Type B pancreatic cell (in vitro differentiated cells): Measurements from ENCODE around the gene SEC61A1. TPM values are rescaled to one million over a fixed set of nuclear protein-coding genes. Genes with fewer than 3 reads are reported as not detected.
A peak's percentile ranks its signal among the peaks of the same experiment; 100 is the strongest.

ENCODE experiments used
- DNase-seq: peaks from one replicate; pipeline ENCODE4 v3.0.0; 2021; ENCODE audit warnings: mixed read lengths; ENCODE audit not compliant: unreplicated experiment; ENCODE audit errors: extremely low spot score
- H3K27ac Mint-ChIP-seq: 2 replicates; pipeline ENCODE4 v1.8.0; 2021; ENCODE audit warnings: mild to moderate bottlenecking, mixed read lengths
- H3K27me3 Mint-ChIP-seq: 2 replicates; pipeline ENCODE4 v1.8.0; 2021; ENCODE audit warnings: mixed read lengths
- H3K36me3 Mint-ChIP-seq: 2 replicates; pipeline ENCODE4 v1.8.0; 2021; ENCODE audit warnings: mixed read lengths
- H3K4me1 Mint-ChIP-seq: one replicate; pipeline ENCODE4 v1.8.0; 2021; ENCODE audit warnings: mixed read lengths; ENCODE audit not compliant: unreplicated experiment
- H3K4me3 Mint-ChIP-seq: 2 replicates; pipeline ENCODE4 v1.8.0; 2021; ENCODE audit warnings: mild to moderate bottlenecking, mixed read lengths
- H3K9me3 Mint-ChIP-seq: 2 replicates; pipeline ENCODE4 v1.8.0; 2021; ENCODE audit warnings: mixed read lengths
- total RNA-seq: library from RNA; stranded (reverse); gene quantifications from 2 replicates; pipeline ENCODE4 v1.2.1, GENCODE V29; 2021; ENCODE audit warnings: low replicate concordance
- TF ChIP-seq, protein P1 (sequence below): fragments of 200-600 bp; sonication (generic); conservative IDR thresholded peaks from 2 replicates; pipeline ENCODE4 v1.5.0; 2021; ENCODE audit warnings: antibody characterized with exemption, mild to moderate bottlenecking

Gene SEC61A1
- total RNA-seq, 1 donor from 2014 or later: 207 TPM

GRCh38 chr3:128009952-128010846 lies 42.0 kb upstream of the SEC61A1 start:
- Mint-ChIP-seq H3K4me1 (peaks cover 5% of the 10 kb centered on the region), H3K9me3 (no peaks in the 10 kb centered on the region), H3K27ac (no peak overlapping the region), H3K27me3 (peaks cover 2% of the 10 kb centered on the region), H3K36me3 (no peaks in the 10 kb centered on the region), H3K4me3 (no peak overlapping the region)
- no peak for DNase-seq
- TF ChIP-seq, protein P1, sequence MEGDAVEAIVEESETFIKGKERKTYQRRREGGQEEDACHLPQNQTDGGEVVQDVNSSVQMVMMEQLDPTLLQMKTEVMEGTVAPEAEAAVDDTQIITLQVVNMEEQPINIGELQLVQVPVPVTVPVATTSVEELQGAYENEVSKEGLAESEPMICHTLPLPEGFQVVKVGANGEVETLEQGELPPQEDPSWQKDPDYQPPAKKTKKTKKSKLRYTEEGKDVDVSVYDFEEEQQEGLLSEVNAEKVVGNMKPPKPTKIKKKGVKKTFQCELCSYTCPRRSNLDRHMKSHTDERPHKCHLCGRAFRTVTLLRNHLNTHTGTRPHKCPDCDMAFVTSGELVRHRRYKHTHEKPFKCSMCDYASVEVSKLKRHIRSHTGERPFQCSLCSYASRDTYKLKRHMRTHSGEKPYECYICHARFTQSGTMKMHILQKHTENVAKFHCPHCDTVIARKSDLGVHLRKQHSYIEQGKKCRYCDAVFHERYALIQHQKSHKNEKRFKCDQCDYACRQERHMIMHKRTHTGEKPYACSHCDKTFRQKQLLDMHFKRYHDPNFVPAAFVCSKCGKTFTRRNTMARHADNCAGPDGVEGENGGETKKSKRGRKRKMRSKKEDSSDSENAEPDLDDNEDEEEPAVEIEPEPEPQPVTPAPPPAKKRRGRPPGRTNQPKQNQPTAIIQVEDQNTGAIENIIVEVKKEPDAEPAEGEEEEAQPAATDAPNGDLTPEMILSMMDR: no peak

GRCh38 chr3:128011140-128011539 lies 41.1 kb upstream of the SEC61A1 start:
- H3K27ac Mint-ChIP-seq: peak overlapping the region; percentile 50
- no peak for DNase-seq

DNA sequence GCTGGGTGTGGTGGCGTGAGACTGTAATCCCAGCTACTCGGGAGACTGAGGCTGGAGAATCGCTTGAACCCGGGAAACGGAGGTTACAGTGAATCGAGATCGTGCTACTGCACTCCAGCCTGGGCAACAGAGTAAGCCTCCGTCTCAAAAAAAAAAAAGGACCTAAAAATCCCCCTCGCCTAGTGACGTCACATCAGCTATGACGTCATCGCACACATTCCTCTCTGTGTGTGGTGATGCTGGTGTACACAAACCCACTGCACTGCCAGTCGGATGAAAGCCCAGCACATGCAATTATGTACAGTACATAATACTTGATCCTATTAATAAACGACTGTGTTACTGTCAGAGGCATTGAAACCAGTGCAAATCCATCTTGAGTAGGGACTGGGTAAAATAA lies 40.2 kb upstream of the SEC61A1 start:
- peaks cover 2% of the 10 kb centered on the region for H3K27me3 Mint-ChIP-seq

More at GRCh38 chr3:128011140-128011539, 41.1 kb upstream of the SEC61A1 start:
- peaks cover 2% of the 10 kb centered on the region for H3K27me3 Mint-ChIP-seq
- peak overlapping the region; percentile 42 for H3K4me3 Mint-ChIP-seq
- no peaks in the 10 kb centered on the region for H3K36me3 Mint-ChIP-seq
- no peaks in the 10 kb centered on the region for H3K9me3 Mint-ChIP-seq
- H3K4me1 Mint-ChIP-seq: peaks cover 5% of the 10 kb centered on the region
- TF ChIP-seq, protein P1: peak; percentile 66

DNA sequence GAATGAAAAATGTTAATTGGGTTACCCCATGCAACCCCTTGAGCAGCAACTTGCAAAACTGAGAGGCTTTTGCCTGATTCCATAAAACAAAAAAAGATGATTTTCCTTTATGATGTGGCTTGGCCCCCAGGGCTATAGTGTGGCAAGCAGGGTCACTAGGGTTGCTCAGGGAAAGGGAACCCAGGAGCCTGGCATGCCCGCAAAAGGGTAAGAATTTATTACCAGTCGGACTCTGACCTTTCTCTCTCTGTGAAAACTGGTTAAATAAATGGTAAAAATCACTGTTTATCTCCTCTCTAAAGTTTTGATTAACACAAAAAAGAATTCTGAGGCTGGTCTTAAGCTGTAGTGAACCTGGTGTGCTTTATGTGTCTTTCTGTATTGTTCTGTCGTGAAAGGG lies 37.7 kb upstream of the SEC61A1 start:
- TF ChIP-seq, protein P1: no peak
- Mint-ChIP-seq H3K4me1 (peaks cover 5% of the 10 kb centered on the region), H3K27ac (no peak overlapping the region), H3K4me3 (no peak overlapping the region), H3K36me3 (no peaks in the 10 kb centered on the region), H3K9me3 (peaks cover 4% of the 10 kb centered on the region), H3K27me3 (no peaks in the 10 kb centered on the region)
- no peak for DNase-seq

More for the DNA sequence above, 40.2 kb upstream of the SEC61A1 start:
- no peak for DNase-seq
- no peak overlapping the region for H3K4me3 Mint-ChIP-seq
- no peaks in the 10 kb centered on the region for H3K36me3 Mint-ChIP-seq
- H3K9me3 Mint-ChIP-seq: peaks cover 4% of the 10 kb centered on the region
- H3K27ac Mint-ChIP-seq: no peak overlapping the region
- H3K4me1 Mint-ChIP-seq: peaks cover 5% of the 10 kb centered on the region
- TF ChIP-seq, protein P1: no peak

GRCh38 chr3:128016502-128016901 lies 35.7 kb upstream of the SEC61A1 start:
- Mint-ChIP-seq H3K4me3 (no peak overlapping the region), H3K9me3 (peaks cover 4% of the 10 kb centered on the region)
- no peak for DNase-seq

More at GRCh38 chr3:128016502-128016901, 35.7 kb upstream of the SEC61A1 start:
- peaks cover 2% of the 10 kb centered on the region for H3K4me1 Mint-ChIP-seq
- H3K36me3 Mint-ChIP-seq: no peaks in the 10 kb centered on the region
- H3K27ac Mint-ChIP-seq: no peak overlapping the region
- TF ChIP-seq, protein P1: no peak
- H3K27me3 Mint-ChIP-seq: no peaks in the 10 kb centered on the region
